Stimulated activated CD4-positive, alpha-beta T cell treated with anti-CD3 and anti-CD28 coated beads, Interleukin-1b, Interleukin-23, amount 100 ng/mL, for 24 hours (primary cell): ENCODE results near the gene C11orf52.

Experiments used
- DNase-seq, 4 experiments: peaks; one replicate each; pipeline ENCODE4 v3.0.0-alpha.2; 2020; ENCODE audit warnings: low read depth in 4 of 4, low spot score in 1 of 4

C11orf52 gene

DNA sequence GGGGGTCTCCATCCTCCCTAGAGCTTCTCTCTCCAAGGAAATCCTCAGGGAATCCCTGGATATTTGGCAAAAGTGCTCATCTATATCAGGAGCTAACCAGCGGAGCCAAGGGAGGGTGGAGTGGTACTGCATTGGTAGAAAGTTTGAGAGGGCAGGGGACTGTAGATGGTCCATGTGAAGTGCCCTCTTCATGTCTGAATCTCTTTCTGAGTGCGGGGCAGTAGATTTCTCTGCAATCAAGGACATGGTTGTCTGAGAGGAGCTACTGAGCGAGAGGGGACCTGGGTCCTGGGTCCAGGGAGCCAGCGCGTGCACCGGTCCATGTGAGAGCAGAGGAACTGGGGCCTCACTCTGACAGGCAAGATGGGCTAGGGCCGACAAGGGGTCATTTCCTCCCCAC, 19.1 kb downstream of the C11orf52 start:
- DNase-seq: no peak

DNA sequence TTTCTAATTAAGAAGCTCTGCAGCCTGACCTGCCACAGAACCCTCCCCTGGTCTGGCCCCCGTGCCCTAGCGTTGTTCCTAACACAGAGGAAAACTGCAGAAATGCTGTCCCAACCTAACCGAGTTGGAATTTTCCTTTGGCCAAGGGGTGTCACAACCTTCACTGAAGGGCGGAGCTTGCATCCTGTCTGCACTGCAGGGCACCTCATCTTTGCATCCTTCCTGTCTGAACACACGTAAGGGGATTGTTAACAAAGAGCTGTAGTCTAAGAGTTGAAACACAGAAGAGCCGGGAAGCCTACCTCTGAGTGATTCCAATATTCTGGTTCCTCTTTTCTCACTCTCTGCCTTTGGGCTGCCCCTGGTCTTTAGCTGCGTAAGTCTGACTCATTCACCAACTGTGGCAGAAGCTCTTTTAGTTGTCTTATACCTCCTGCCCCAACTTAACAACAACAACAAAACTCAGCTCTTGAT, 20.0 kb downstream of the C11orf52 start:
- DNase-seq: peak in 1 of 4 experiments; percentile 37

DNA sequence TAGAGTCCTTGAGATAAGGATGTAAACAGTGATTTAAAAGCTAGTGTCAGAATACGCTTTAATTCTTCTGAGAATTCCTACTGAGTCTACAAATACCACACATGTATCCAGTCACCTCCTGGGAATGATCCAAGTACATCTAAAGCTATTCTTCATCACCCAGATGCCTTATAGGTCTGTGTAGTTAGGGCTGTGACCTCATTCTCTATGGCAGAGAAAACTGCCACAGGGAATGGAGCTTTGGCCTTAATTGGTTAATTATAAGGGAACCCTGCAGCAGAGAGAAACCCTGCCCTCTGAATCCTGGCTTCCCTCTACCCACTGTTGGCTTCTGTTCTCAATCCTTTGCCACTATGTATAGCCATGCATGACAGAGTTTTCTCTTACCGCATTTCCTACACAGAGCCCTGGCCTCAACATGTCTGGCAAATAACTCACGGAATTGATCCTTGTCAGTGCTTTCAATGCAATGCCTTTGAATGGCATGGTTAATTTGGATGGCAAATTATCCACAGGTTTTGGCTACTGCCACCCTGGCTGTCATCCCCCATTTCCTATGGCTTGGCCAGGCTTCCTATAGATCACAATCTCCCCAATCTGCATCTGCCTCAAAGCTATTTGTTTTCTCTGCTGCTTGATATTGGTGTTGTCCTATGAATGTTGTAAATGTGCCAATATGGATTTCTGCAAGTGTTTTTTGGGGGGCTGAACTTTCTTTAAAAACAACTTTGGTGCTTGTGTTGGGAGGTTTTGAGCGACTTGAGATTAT, 21.3 kb downstream of the C11orf52 start:
- DNase-seq: no peak

DNA sequence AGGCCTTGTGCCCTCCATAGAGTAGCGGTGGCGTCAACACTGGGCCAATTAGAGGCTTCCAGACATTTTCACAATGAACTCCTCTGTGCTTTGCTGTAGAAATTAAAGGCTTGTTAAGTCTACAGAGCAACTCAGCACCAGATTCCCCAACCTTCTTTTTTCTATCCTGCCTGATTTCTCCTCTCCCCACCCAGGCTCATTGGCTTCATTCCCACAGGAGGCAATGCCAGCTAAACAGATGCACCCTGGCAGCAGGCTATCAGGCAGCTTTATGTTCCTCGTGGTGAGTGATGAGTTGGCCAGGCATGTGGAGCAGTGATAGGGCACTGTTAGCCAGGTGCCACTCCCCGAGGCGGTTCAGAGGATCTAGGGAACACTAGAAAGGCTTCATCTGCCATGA, 23.2 kb downstream of the C11orf52 start:
- DNase-seq: no peak

DNA sequence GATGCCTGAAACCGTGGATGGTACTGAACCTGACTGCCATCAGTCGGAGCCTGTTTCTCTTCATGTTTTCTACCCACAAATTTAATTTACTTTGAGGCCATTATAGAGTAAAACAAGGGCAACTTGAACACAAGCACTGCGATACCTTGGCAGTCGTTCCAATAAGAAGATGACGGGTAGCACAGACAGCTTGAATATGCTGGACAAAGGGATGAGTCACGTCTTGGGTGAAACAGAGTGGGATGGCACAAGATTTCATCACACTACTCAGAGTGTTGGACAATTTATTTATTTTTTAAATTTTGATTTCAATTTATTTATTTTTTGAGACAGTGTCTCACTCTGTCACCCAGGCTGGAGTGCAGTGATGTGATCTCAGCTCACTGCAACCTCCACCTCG, 24.1 kb downstream of the C11orf52 start:
- DNase-seq: no peak

DNA sequence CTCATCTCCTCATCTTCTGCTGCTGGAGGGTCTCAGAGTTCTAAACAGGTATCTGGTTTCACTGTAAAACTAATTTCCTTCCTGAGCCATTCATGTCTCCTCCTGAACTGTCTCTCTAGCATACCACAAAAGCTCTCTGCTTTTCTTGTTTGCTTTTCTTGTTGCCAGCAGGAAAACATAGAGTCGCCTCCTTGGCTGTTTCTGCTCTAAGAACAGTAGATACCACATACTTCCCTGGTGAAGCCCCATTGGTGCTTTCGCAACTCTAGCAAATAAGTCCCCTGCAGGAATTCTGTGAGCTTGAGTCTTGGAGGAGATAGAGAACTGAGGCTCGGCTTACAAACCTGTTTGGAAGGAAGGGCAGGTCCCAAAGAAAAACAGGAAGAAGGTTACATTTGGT, 25.4 kb downstream of the C11orf52 start:
- no peak for DNase-seq

DNA sequence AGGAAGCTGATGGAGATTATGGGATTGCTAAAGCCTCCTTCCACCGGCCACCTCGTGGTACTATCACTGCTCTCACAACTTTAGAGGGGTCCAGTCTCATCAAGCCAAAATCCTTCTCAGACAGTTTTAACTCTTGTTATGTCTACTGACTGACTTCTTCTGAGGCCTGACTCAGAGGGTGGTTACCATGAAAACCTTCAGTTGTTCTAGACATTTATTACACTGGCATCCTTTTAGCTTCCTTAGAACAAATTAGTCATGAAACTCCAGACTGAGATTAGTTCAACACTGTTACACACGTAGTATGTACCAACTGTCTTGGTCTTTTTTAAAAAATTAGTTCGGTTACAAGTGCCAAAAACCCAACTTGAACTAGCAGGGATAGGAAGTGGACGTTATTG, 25.9 kb downstream of the C11orf52 start:
- DNase-seq: no peak

DNA sequence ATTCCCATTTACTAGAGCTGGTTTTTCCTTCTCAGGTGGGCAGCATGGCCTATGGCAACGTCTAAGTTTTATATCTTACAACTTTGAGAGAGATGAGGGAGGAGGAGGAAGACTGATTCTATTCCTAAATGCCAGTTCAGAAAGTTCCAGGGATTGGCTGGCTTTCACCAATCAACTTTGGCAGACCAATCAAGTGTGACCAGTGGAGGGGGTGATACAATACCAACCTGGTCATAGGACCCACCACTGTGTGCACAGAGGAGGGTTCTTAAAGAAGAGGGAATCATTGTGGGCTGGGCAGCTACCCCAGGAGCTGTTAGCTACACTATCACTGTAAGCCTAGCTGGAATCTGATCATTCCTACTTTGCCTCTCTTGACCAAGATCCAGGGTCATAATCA, 26.5 kb downstream of the C11orf52 start:
- no peak for DNase-seq

DNA sequence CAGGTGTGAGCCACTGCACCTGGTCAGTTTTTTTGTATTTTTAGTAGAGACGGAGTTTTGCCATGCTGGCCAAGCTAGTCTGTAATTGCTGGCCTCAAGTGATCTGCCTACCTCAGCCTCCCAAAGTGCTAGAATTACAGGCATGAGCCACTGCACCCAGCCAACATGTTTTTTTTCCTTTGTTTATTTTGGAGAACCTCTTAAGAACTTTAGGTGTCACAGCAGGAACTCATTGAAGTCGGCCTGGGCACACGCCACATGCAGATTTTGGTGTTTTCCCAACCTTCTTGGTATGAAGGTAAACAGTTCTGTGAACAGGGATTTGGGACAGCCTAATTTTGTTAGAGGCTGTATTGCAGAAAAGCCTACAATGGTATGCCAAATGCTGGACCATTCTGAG, 27.8 kb downstream of the C11orf52 start:
- DNase-seq: no peak

DNA sequence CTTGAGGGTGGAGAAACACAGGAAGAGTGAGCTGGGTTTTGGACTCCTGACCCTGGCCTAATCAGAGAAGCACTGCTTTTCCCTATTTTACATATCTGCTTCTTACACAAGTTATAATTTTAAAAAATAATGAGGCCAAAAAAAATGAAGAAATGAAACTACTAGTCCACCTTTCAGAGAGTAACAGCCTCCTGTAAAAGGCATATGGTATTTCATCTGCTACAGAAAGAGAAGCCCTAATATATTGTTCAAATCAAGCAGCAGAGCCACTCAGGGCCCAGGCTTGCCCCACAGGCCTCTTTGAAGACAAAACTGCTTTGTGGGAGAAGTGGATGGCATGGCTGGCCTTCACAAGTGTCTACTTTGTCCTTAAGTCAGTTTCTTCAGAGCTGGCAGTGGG, 28.4 kb downstream of the C11orf52 start:
- DNase-seq: no peak

DNA sequence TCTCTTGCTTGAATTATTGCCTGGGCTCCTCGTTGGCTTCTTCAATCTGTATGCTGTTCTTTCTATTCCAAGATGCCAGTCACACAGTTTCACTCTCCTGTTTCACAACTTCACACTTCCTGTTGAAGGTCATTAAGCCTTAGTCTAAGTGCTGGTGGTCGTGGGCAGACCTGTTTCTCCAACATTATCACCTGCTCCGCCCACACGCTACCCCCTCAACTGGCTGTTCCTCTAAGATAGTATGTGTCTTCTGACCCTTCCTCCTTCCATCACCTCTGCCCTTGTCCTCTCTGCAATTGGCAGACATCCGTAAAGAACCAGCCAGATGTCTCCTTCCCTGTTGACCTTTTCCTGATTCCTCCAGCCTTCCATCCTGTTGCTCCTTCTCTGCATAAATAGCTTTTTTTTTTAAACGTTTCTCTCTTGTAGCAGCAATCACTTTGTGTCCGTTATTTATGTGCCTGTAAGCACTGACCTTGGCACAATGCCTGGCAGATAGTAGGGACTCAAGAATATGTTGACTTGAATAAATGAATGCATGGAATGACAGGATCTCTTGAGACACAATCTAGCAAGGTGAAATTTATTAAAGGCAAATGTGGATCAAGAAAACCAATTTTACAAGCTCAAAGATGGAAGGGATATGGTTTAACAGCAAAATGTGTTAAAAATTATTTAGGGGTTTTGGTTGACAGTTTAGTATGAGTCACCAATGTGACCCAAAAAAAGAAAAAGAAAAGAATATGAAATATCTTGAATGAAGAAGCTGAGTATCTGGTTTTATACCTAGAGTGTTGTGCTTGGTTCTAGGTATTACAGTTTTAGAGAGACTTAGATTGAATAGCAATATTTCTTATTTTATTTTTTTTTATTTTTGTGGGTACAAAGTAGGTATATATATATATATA, 31.1 kb downstream of the C11orf52 start:
- DNase-seq: no peak

DNA sequence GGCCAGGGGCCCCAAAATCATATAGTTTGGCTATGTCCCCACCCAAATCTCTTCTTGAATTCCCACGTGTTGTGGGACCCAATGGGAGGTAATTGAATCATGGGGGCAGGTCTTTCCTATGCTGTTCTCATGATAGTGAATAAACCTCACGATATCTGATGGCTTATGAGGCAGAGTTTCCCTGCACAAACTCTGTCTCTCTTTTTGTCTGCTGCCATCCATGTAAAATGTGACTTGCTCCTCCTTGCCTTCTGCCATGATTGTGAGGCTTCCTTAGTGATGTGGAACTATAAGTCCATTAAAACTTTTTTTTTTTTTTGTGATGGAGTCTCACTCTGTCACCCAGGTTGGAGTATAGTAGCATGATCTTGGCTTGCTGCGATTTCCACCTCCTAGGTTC, 32.9 kb downstream of the C11orf52 start:
- DNase-seq: no peak

DNA sequence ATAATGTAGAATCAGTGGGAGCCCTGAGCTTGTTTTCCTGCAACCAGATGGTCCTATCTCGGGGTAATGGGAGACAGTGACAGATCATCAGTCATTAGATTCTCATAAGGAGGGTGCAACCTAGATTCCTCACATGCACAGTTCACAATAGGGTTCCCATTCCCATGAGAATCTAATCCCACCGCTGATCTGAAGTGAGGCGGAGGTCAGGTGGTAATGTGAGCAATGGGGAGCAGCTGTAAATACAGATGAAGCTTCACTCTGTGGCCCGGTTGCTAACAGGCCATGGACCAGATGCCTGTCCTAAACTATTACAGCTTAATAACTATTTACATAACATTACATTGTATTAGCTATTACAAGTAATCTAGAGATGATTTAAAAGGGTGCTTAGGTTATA, 35.4 kb downstream of the C11orf52 start:
- DNase-seq: no peak

DNA sequence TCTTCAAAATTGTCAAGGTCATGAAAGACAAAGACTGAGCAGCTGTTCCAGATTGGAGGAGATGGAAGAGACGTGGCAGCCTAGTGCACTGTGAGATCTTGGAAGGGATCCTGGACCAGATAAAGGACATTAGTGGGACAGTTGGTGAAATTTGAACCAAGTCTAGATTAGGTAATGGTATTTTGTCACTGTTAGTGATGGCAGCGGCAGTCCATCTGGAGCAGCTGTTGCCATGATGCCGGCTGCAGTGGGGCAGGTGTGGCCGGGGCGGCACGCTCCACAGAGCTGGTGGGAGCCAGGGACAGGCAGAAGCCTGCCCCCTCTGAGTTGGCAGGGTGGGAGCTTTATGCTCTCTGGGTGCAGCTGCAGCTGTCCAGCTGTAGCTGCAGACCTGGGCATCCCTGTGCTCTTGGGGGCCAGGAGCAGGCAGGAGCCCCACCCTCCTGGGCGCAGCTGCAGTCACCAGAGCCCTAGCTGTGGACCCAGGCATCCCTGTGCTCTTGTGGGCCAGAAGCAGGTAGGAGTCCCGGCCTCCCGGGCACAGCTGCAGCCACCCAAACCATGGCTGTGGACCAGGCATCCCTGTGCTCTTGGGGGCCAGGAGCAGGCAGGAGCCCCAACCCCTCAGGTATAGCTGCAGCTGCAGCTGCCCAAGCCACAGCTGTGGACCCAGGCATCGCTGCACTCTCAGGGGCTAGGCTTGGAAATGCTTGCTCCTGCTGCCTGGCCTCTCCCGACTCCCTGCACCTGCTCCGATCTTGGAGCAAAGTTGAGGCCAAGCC, 39.1 kb downstream of the C11orf52 start:
- no peak for DNase-seq

DNA sequence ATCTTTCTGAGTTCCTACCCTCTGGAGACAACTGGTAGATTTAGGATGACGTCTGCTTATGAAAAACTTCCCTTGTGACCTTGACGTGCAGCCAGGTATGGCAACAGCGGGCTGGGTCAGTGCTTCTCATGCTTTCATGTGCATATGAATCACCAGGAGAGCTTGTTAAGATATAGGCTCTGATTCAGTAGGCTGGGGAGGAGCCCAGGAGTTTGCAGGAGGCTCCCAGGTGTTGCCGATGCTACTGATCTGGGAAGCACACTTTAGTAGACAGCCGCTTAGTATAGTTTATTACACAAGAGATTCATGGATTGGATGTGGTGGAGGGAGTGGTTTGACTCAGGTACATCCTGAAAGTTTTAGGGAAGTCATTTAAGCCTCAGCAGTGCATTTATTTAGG, 42.2 kb downstream of the C11orf52 start:
- DNase-seq: no peak

DNA sequence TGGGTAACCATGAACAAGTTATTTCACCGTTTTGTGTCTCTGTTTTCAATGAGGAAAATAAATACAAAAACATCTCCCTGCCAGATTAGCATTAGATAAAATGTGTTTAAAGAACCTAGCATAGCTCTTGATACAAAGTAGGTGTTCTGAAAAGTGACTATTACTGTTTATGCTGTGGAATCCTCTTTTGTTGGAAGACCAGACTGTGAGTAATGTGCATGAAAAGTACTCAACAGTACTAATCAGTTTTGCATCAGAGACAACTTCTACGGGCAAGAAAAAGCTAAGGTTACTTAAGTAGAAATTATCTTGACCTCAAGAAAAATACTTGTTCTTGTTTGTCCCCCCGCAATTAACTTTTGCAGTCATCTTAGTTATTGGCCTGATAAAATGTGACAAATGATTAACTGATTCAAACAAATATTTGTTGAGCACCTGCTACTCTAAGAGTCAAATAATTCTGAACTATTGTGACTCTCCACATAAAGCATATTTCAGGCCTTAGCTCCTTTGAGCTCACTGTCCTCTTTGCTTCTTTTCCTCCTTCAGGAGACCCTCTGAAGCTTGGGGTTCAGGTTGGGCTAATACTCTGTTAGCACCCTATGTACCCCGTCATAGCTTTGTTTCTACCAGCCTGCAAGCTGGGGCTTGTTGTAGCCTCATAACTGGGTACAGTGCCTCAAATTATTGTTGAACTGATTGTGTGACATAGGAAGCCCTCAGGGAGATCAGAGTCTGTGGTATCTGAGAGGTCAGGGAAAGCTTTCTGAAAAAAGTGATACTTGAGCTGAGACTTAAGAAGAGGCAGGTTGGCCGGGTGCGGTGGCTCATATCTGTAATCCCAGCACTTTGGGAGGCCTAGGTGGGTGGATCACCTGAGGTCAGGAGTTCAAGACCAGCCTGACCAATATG, 42.9 kb downstream of the C11orf52 start:
- no peak for DNase-seq

DNA sequence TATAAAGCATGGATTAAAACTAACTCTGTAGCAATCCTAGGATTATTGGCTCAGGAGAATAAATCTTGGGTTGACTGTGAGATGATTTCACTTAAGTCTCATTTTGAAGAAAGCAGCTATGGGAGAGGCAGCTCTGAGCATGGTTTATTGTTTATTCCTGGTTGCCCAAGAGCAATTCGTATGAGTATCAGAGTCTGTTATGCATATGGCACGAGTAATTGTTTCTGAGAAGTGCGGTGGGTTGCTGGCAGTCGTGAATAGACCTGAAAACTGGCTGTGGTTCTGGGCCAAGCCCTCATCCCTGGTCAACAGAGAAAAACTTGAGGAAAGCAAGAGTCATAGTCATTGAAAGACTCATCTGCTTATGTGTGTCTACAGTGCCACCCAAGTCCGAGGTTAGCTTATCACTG, 45.2 kb downstream of the C11orf52 start:
- DNase-seq: no peak

DNA sequence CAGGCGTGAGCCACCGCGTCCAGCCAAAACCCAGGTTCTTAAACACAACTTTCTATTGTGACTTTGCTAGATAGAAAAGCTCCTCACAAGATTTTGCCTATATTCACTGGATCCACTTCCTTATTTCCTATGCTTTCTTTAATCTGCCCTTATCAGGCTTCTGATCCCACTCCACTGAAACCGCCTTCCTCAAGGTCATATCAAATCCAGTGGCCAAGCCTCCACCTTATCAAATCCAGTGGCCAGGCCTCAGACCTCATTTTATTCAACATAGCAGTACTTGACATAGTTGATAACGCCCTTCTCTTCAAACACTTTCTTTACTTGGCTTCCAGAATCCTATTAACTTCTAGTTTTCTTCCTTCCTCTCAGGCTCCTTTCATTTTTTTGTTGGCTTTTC, 48.0 kb downstream of the C11orf52 start:
- no peak for DNase-seq

DNA sequence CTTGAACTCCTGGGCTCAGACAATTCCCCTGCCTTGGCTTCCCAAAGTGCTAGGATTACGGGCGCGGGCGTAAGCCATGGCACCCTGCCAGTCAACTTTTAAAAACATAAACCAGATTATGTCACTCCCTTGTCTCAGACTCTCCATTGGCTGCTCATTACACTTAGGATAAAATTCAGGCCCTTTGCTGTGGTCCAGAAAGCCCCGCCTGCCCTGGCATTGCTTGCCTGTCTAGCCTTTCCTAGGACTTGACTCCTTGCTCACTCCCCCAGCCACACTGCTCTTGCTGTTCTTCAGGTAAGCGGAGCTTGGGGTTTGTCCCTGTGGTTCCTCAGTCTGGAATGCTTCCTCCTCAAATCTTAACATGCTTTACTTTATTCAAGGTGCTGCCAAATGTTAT, 48.9 kb downstream of the C11orf52 start:
- DNase-seq: no peak

DNA sequence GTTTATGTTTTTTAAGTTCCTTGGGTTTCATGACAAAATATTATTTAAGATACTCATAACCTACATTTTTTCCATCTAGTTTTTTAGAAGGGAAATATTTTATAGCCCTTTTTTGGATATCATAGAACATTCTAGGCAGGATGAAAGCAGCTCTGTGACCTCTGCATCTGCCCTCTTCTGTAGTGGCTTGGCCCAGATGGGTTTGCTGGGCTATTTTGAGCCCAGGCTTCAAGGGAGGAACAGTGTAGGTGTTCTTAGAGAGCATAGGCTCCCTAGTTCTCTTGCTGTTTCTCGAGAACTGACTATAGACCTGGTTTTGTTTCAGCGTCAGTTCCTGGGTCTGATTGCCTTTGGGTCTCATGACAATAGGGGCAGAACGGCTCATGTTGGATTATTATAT, 50.6 kb downstream of the C11orf52 start:
- no peak for DNase-seq

DNA sequence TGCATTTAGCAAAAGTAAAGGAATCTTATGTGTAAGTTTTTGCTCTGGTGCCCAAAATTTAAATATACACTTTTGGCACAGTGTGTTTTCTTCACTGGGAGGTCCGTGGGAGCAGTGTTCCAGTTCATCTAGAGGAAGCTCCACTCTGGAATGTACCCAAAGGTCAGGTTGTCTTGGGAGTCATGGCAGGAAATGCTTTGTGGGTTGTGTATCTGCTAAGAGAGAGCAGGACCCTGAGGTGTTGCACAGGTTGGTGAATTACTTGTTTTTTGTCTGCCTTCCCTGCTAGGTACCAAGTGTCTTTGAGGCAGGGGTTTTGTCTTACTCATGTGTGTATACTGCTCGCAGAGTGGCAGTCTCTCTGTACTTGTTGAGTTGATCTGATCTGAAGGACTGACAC, 55.7 kb downstream of the C11orf52 start:
- DNase-seq: no peak
